ENCODE results near the gene ELOVL7. TPM values are rescaled to one million over a fixed set of nuclear protein-coding genes. Genes with fewer than 3 reads are reported as not detected.

The ELOVL7 gene
- total and polyA plus RNA-seq, 2 of the 4 experiments (the other 2 are of a cell fraction), result 0.18 TPM; not detected in 1

DNA sequence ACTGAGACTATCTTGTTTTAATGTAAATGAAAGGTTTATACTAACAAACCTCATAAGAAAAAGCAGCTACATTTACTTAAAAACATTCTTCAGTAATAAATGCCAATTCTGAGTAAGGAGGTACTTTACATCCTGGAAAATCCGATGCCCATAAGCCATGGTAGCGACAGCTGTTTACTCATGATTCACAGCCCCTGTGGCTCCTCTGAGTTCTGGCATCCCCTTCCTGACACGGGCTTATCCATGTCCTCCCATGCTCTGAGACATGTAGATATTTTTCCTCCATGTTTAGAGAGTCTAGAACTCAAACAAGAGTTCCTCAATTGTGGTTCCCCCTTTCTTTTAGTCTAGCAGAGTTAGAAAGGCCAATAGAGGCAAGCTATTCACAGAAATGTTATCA lies 81.0 kb downstream of the ELOVL7 start:
- Histone ChIP-seq H4K5ac (ENCODE audit: low read depth, low read length) (no peak overlapping the region), H2AFZ (replicated peaks; ENCODE audit: low read length, poor library complexity) (no peak overlapping the region), H3K23ac (ENCODE audit: low read depth, low read length) (no peak overlapping the region), H3K9me3 (ENCODE audit: control insufficient read depth, insufficient read depth, low read length) (no peaks in the 10 kb centered on the region), H3K4me2 (ENCODE audit: low read depth, low read length) (no peak overlapping the region), H3K4me1 (ENCODE audit: control insufficient read depth, insufficient read depth, low read length) (no peaks in the 10 kb centered on the region), H3K14ac (replicated peaks; ENCODE audit: low read depth, low read length) (no peak overlapping the region), H2AK5ac (ENCODE audit: low read depth, low read length) (no peak overlapping the region), H3K27ac (ENCODE audit: insufficient read depth, low read length) (no peak overlapping the region), H3K27me3 (ENCODE audit: control insufficient read depth, insufficient read depth, low read length) (no peaks in the 10 kb centered on the region), H3K9me1 (ENCODE audit: insufficient read depth, low read length) (no peaks in the 10 kb centered on the region), H2BK5ac (ENCODE audit: low read depth, low read length, poor library complexity, severe bottlenecking) (no peak overlapping the region), H4K91ac (ENCODE audit: insufficient read depth, low read depth, low read length) (no peak overlapping the region), H2AK9ac (replicated peaks; ENCODE audit: low read depth, low read length, poor library complexity) (no peak overlapping the region), H3K79me1 (ENCODE audit: low read depth in 1 of 2, low read length in 2 of 2) (no peaks in the 10 kb centered on the region), H4K8ac (ENCODE audit: low read depth in 2 of 2, low read length in 2 of 2) (no peak overlapping the region), H3K18ac (ENCODE audit: low read depth, low read length) (no peak overlapping the region), H3K36me3 (ENCODE audit: control insufficient read depth, insufficient read depth, low read length) (no peaks in the 10 kb centered on the region), H4K20me1 (ENCODE audit: insufficient read depth, low read length) (no peaks in the 10 kb centered on the region), H3K4me3 (ENCODE audit: insufficient read depth, low read depth, low read length) (no peak overlapping the region), H3K56ac (ENCODE audit: extremely low read depth, insufficient read depth, low read length) (no peak overlapping the region), H2BK120ac (ENCODE audit: low read depth, low read length) (no peak overlapping the region), H2BK15ac (ENCODE audit: low read depth, low read length) (no peak overlapping the region), H3K9ac (ENCODE audit: low read depth, low read length) (no peak overlapping the region), H2BK20ac (ENCODE audit: low read depth, low read length) (no peak overlapping the region), H3K4ac (ENCODE audit: low read depth, low read length) (no peak overlapping the region)
- intact Hi-C loops (cut with micrococcal nuclease), result no loop called here
- in situ Hi-C loops (cut with MboI; ENCODE audit: low sequenced_read_pairs), result no loop called here
- DNase-seq (no peak), ATAC-seq (ENCODE audit: low read depth) (no peak)
- TF ChIP-seq, protein P1, sequence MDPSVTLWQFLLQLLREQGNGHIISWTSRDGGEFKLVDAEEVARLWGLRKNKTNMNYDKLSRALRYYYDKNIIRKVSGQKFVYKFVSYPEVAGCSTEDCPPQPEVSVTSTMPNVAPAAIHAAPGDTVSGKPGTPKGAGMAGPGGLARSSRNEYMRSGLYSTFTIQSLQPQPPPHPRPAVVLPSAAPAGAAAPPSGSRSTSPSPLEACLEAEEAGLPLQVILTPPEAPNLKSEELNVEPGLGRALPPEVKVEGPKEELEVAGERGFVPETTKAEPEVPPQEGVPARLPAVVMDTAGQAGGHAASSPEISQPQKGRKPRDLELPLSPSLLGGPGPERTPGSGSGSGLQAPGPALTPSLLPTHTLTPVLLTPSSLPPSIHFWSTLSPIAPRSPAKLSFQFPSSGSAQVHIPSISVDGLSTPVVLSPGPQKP (IDR thresholded peaks at IDR 0.05; ENCODE audit: borderline replicate concordance, low read depth, low read length), result no peak
- TF ChIP-seq SMC3 (IDR thresholded peaks at IDR 0.05; ENCODE audit: low read depth, low read length) (no peak), RFX5 (IDR thresholded peaks at IDR 0.05; ENCODE audit: low read depth, low read length) (no peak), BHLHE40 (IDR thresholded peaks at IDR 0.05; ENCODE audit: low read depth, low read length) (no peak), POLR2A (IDR thresholded peaks at IDR 0.05; ENCODE audit: low read depth, low read length) (no peak), CEBPB (IDR thresholded peaks at IDR 0.05; ENCODE audit: low read depth, low read length) (no peak), MAFK (IDR thresholded peaks at IDR 0.05; ENCODE audit: low read depth, low read length) (no peak), RCOR1 (IDR thresholded peaks at IDR 0.05; ENCODE audit: insufficient replicate concordance, low read length) (no peak), FOS (IDR thresholded peaks at IDR 0.05; ENCODE audit: low read depth, low read length) (no peak), MAZ (IDR thresholded peaks at IDR 0.05; ENCODE audit: borderline replicate concordance, low read depth, low read length) (no peak), NFE2L2 (IDR thresholded peaks at IDR 0.05; ENCODE audit: low read depth, low read length) (no peak)
- BruUV-seq (replicated peaks), result no TSS peak
- dilution Hi-C loops (cut with HindIII; ENCODE audit: low sequenced_read_pairs, unreplicated experiment), result no loop called here
- POLR2A ChIA-PET (ENCODE audit: unreplicated experiment), result no interaction called here
- 83% methylated on average over 2 of the region's 3 CpGs; no CpG with 5 or more reads in 1 of the 2 experiments for WGBS, 2 experiments (ENCODE audit: extremely low coverage in 2 of 2, insufficient read length in 1 of 2)
- CTCF ChIA-PET, result interaction anchor here (0.6 kb wide), 1 partner anchor 1494 kb away, joined by 5 read pairs; no protein-coding TSS in a partner anchor

Data from IMR-90 (cell line).